Endothelial cell of umbilical vein (primary cell): ENCODE results near the gene VAMP7. TPM values are rescaled to one million over a fixed set of nuclear protein-coding genes. Genes with fewer than 3 reads are reported as not detected.
A peak's percentile ranks its signal among the peaks of the same experiment; 100 is the strongest.

Experiments used
- BruUV-seq: library from RNA; stranded (reverse); fragments of 400-500 nt; replicated peaks from 2 replicates; lab custom pipeline; 2021; lab: Mats Ljungman, UMichigan
- CTCF ChIA-PET: fragments of 300-600, 350-600 bp; sonication (Branson Sonifier 250); formaldehyde crosslinking; loops from one replicate; lab custom pipeline; 2021; ENCODE audit warnings: antibody characterized with exemption, inconsistent platforms; lab: Charles Lee
- POLR2A ChIA-PET: fragments of 300-600, 350-600 bp; sonication (Branson Sonifier 250); formaldehyde crosslinking; loops from one replicate; lab custom pipeline; 2021; ENCODE audit warnings: antibody characterized with exemption, inconsistent platforms; lab: Charles Lee
- DNase-seq: peaks from one replicate; pipeline ENCODE4 v3.0.0-alpha.2; 2011; ENCODE audit warnings: low read depth, low spot score
- FAIRE-seq: peaks from 2 replicates; lab custom pipeline; 2011; peaks lifted over from hg19 to GRCh38; lab: Jason Lieb, UNC
- H2AFZ ChIP-seq: 2 replicates; pipeline ENCODE4 v1.6.0; 2012; ENCODE audit warnings: low read depth, low read length, control low read depth, inconsistent platforms
- H3K27ac ChIP-seq: 2 replicates; pipeline ENCODE4 v1.5.1; 2011; ENCODE audit warnings: low read depth, mild to moderate bottlenecking, control low read depth, low read length, moderate library complexity; ENCODE audit not compliant: insufficient read depth
- H3K27me3 ChIP-seq, 2 experiments: 2 replicates each; pipeline versions ENCODE4 v1.6.0 to v1.6.1; 2011; ENCODE audit warnings: low read length in 2 of 2, mixed read lengths in 1 of 2; ENCODE audit not compliant: control insufficient read depth in 2 of 2, insufficient read depth in 2 of 2
- H3K36me3 ChIP-seq, 2 experiments: 2 replicates in 1 of 2; 3 replicates in 1 of 2; pipeline ENCODE4 v1.5.1; 2011; ENCODE audit warnings: low read length in 2 of 2, mild to moderate bottlenecking in 1 of 2, moderate library complexity in 1 of 2; ENCODE audit not compliant: control insufficient read depth in 2 of 2, insufficient read depth in 2 of 2; ENCODE audit errors: extremely low read depth in 1 of 2
- H3K4me1 ChIP-seq: 3 replicates; pipeline ENCODE4 v1.5.1; 2011; ENCODE audit warnings: mild to moderate bottlenecking, low read length; ENCODE audit not compliant: control insufficient read depth, insufficient read depth; ENCODE audit errors: extremely low read depth
- H3K4me2 ChIP-seq: 2 replicates; pipeline ENCODE4 v1.6.1; 2011; ENCODE audit warnings: low read length, control low read depth, mixed read lengths; ENCODE audit not compliant: insufficient read depth
- H3K4me3 ChIP-seq, 3 experiments: fragments of 200-600 bp in 1 of 3; sonication (generic), shearing (Covaris generic) in 1 of 3; replicated peaks in 1 of 3; 2 replicates each; pipeline ENCODE4 v1.5.1; 2011 to 2016; ENCODE audit warnings: control low read depth in 3 of 3, low read length in 3 of 3, mild to moderate bottlenecking in 2 of 3, inconsistent platforms in 1 of 3, low read depth in 1 of 3, moderate library complexity in 1 of 3; ENCODE audit not compliant: insufficient read depth in 1 of 3
- H3K79me2 ChIP-seq: 2 replicates; pipeline ENCODE4 v1.6.0; 2012; ENCODE audit warnings: low read length, inconsistent platforms; ENCODE audit not compliant: control insufficient read depth, insufficient read depth
- H3K9ac ChIP-seq: replicated peaks from 2 replicates; pipeline ENCODE3; 2011; ENCODE audit warnings: low read length, control low read depth; ENCODE audit not compliant: insufficient read depth; ENCODE audit errors: extremely low read depth
- H3K9me1 ChIP-seq: replicated peaks from 3 replicates; pipeline ENCODE4 v1.6.0; 2011; ENCODE audit warnings: mild to moderate bottlenecking, low read length; ENCODE audit not compliant: control insufficient read depth, insufficient read depth; ENCODE audit errors: extremely low read depth
- H3K9me3 ChIP-seq: replicated peaks from 2 replicates; pipeline ENCODE4 v1.5.1; 2012; ENCODE audit warnings: low read length, inconsistent platforms; ENCODE audit not compliant: control insufficient read depth, insufficient read depth
- H4K20me1 ChIP-seq: replicated peaks from 2 replicates; pipeline ENCODE3; 2011; ENCODE audit warnings: mild to moderate bottlenecking, low read length; ENCODE audit not compliant: control insufficient read depth, insufficient read depth; ENCODE audit errors: extremely low read depth
- EZH2 ChIP-seq: IDR thresholded peaks from 2 replicates; pipeline ENCODE4 v1.6.1; 2012; ENCODE audit warnings: borderline replicate concordance, low read depth, mild to moderate bottlenecking, moderate library complexity, low read length, inconsistent platforms; ENCODE audit not compliant: severe bottlenecking
- FOS ChIP-seq: IDR thresholded peaks from 2 replicates; pipeline ENCODE4 v1.6.1; 2011; ENCODE audit warnings: mild to moderate bottlenecking, low read length, moderate library complexity, borderline replicate concordance; ENCODE audit not compliant: insufficient read depth
- GATA2 ChIP-seq: IDR thresholded peaks from 2 replicates; pipeline ENCODE4 v1.7.0; 2011; ENCODE audit warnings: low read depth, mild to moderate bottlenecking, moderate library complexity, mixed read lengths, low read length; ENCODE audit not compliant: insufficient read length, insufficient read depth
- JUN ChIP-seq: IDR thresholded peaks from 2 replicates; pipeline ENCODE4 v1.6.1; 2011; ENCODE audit warnings: borderline replicate concordance, low read depth; ENCODE audit not compliant: insufficient read length, insufficient read depth
- MYC ChIP-seq: IDR thresholded peaks from one replicate; pipeline ENCODE4 v1.6.1; 2011; ENCODE audit warnings: mild to moderate bottlenecking, low read depth, low read length
- POLR2A ChIP-seq: IDR thresholded peaks from 2 replicates; pipeline ENCODE4 v1.6.1; 2012; ENCODE audit warnings: low read depth, mild to moderate bottlenecking, control low read depth, low read length
- POLR2AphosphoS5 ChIP-seq: IDR thresholded peaks from 2 replicates; pipeline ENCODE4 v1.6.1; 2012; ENCODE audit warnings: low read depth, mild to moderate bottlenecking, control low read depth, low read length, moderate library complexity; ENCODE audit not compliant: insufficient read depth
- dilution Hi-C: fragments of 300-500 bp; cut with MboI; formaldehyde crosslinking; loops from one replicate; pipeline ENCODE4 v1.15.0; 2019; ENCODE audit warnings: low sequenced_read_pairs; ENCODE audit not compliant: extremely low pct_ligation_motif_present
- intact Hi-C: fragments of 100-400 bp; cut with micrococcal nuclease; formaldehyde crosslinking; loops from one replicate; pipeline ENCODE4 v1.10.0; 2022
- polyA plus RNA-seq, 4 experiments: library from polyadenylated mRNA; depleted of rRNA in 3 of 4; stranded (reverse) in 3 of 4; unstranded in 1 of 4; fragments of >200 nt; gene quantifications; 2 replicates each; pipeline versions ENCODE4 v1.2.1 to v1.2.3, GENCODE V29; 2011 to 2012; ENCODE audit warnings: missing spikeins in 1 of 4
- total RNA-seq: library from RNA; stranded (reverse); gene quantifications from 2 replicates; pipeline ENCODE4 v1.2.3, GENCODE V29; 2021
- TF ChIP-seq, protein P1 (sequence below): IDR thresholded peaks from 2 replicates; pipeline ENCODE4 v1.6.1; 2011; ENCODE audit not compliant: insufficient read depth, insufficient read length
- TF ChIP-seq, protein P2 (sequence below), 2 donors: IDR thresholded peaks; 1 replicate in 1 of 2; 2 replicates in 1 of 2; pipeline ENCODE4 v1.5.1; 2011; ENCODE audit warnings: low read length in 2 of 2, mild to moderate bottlenecking in 2 of 2, moderate library complexity in 2 of 2, control low read depth in 1 of 2, inconsistent platforms in 1 of 2, low read depth in 1 of 2; ENCODE audit not compliant: insufficient read depth in 1 of 2; ENCODE audit errors: extremely low read depth in 1 of 2

Gene VAMP7
- total and polyA plus RNA-seq, 2 donors (not counting 3 experiments of a cell fraction or from before 2014, with no cell fraction given): 20.1 to 36.8 TPM

- Histone ChIP-seq H3K9ac (peak overlapping the region; percentile 1), H3K79me2 (peaks cover 21% of the 10 kb centered on the region), H2AFZ (peak overlapping the region; percentile 89), H3K27me3 (peaks cover 0 to 2% of the 10 kb centered on the region in 2 experiments), H3K4me2 (peak overlapping the region; percentile 25), H3K4me3 (peak overlapping the region; percentile 57 to 81 (median 73)), H3K9me1 (no peaks in the 10 kb centered on the region), H3K27ac (no peak overlapping the region), H4K20me1 (no peaks in the 10 kb centered on the region), H3K9me3 (no peaks in the 10 kb centered on the region), H3K4me1 (peaks cover 8% of the 10 kb centered on the region), H3K36me3 (no peaks in the 10 kb centered on the region)
- intact Hi-C loops (no loop called here), dilution Hi-C loops (no loop called here)
- ChIA-PET CTCF (no interaction called here), POLR2A (no interaction called here)
- no peak for TF ChIP-seq FOS
- TF ChIP-seq, protein P1, sequence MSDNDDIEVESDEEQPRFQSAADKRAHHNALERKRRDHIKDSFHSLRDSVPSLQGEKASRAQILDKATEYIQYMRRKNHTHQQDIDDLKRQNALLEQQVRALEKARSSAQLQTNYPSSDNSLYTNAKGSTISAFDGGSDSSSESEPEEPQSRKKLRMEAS: no peak
- no peak for TF ChIP-seq POLR2AphosphoS5
- TF ChIP-seq, protein P2, sequence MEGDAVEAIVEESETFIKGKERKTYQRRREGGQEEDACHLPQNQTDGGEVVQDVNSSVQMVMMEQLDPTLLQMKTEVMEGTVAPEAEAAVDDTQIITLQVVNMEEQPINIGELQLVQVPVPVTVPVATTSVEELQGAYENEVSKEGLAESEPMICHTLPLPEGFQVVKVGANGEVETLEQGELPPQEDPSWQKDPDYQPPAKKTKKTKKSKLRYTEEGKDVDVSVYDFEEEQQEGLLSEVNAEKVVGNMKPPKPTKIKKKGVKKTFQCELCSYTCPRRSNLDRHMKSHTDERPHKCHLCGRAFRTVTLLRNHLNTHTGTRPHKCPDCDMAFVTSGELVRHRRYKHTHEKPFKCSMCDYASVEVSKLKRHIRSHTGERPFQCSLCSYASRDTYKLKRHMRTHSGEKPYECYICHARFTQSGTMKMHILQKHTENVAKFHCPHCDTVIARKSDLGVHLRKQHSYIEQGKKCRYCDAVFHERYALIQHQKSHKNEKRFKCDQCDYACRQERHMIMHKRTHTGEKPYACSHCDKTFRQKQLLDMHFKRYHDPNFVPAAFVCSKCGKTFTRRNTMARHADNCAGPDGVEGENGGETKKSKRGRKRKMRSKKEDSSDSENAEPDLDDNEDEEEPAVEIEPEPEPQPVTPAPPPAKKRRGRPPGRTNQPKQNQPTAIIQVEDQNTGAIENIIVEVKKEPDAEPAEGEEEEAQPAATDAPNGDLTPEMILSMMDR (IDR thresholded peaks at IDR 0.05; ENCODE audit: extremely low read depth in 1 of 2, insufficient read depth in 1 of 2, low read depth in 1 of 2, low read length in 2 of 2): no peak
- no peak for TF ChIP-seq EZH2
- TF ChIP-seq JUN: no peak
- no peak for TF ChIP-seq GATA2
- TF ChIP-seq MYC: no peak
- TF ChIP-seq POLR2A: no peak
- no TSS peak for BruUV-seq
- DNase-seq: no peak
- FAIRE-seq: no peak
Measured at GRCh38 chrX:155880586-155881157, 473 bp upstream of the VAMP7 start.
